ENCODE data around the gene KRT1.

Gene KRT1

GRCh38 chr12:52667931-52668330 is 12.3 kb downstream of the KRT1 start:
- CTCF ChIA-PET: interaction anchor here (1.0 kb wide), 1 partner anchor 12 kb away, joined by 3 read pairs; no protein-coding TSS in a partner anchor
- no peak for TF ChIP-seq CTCF (IDR thresholded peaks at IDR 0.05; ENCODE audit: control extremely low read depth, extremely low read depth, low read depth, missing control alignments)
- POLR2A ChIA-PET: no interaction called here
- no peak for DNase-seq (ENCODE audit: extremely low spot score)

GRCh38 chr12:52667509-52667908 is 12.7 kb downstream of the KRT1 start:
- ChIA-PET POLR2A (no interaction called here), CTCF (interaction anchor here (1.0 kb wide), 1 partner anchor 12 kb away, joined by 3 read pairs; no protein-coding TSS in a partner anchor)
- DNase-seq (ENCODE audit: extremely low spot score): no peak
- no peak for TF ChIP-seq CTCF (IDR thresholded peaks at IDR 0.05; ENCODE audit: control extremely low read depth, extremely low read depth, low read depth, missing control alignments)

- POLR2A ChIA-PET: no interaction called here
- no peak for TF ChIP-seq CTCF (IDR thresholded peaks at IDR 0.05; ENCODE audit: control extremely low read depth, extremely low read depth, low read depth, missing control alignments)
- CTCF ChIA-PET: no interaction called here
- DNase-seq (ENCODE audit: extremely low spot score): no peak
Observed at GRCh38 chr12:52666471-52666870, 13.7 kb downstream of the KRT1 start.

GRCh38 chr12:52663420-52663819 is 16.8 kb downstream of the KRT1 start:
- no peak for TF ChIP-seq CTCF (IDR thresholded peaks at IDR 0.05; ENCODE audit: control extremely low read depth, extremely low read depth, low read depth, missing control alignments)
- POLR2A ChIA-PET: no interaction called here
- DNase-seq (ENCODE audit: extremely low spot score): no peak
- CTCF ChIA-PET: interaction anchor here (1.0 to 1.2 kb wide), 2 partner anchors 9 to 30 kb away, joined by 3 read pairs; no protein-coding TSS in a partner anchor

- CTCF ChIA-PET: interaction anchor here (1.2 kb wide), 1 partner anchor 10 kb away, joined by 3 read pairs; no protein-coding TSS in a partner anchor
- TF ChIP-seq CTCF (IDR thresholded peaks at IDR 0.05; ENCODE audit: control extremely low read depth, extremely low read depth, low read depth, missing control alignments): no peak
- POLR2A ChIA-PET: no interaction called here
Observed at GRCh38 chr12:52662918-52663229, 17.3 kb downstream of the KRT1 start.

GRCh38 chr12:52662093-52662917 is 17.9 kb downstream of the KRT1 start:
- no peak for TF ChIP-seq CTCF (IDR thresholded peaks at IDR 0.05; ENCODE audit: control extremely low read depth, extremely low read depth, low read depth, missing control alignments)
- CTCF ChIA-PET: no interaction called here
- DNase-seq (ENCODE audit: extremely low spot score): no peak
- POLR2A ChIA-PET: no interaction called here

More at GRCh38 chr12:52662918-52663229, 17.3 kb downstream of the KRT1 start:
- no peak for DNase-seq (ENCODE audit: extremely low spot score)
